LHCN-M2 (cell line): ENCODE results near the gene PARD3B. TPM values are rescaled to one million over a fixed set of nuclear protein-coding genes. Genes with fewer than 3 reads are reported as not detected.
A peak's percentile ranks its signal among the peaks of the same experiment; 100 is the strongest.

Experiments used
- DNase-seq: peaks from one replicate; pipeline ENCODE4 v3.0.0-alpha.2; 2012; ENCODE audit warnings: low read depth
- polyA plus RNA-seq: library from polyadenylated mRNA; unstranded; fragments of >200 nt; gene quantifications from one replicate; pipeline ENCODE4 v1.2.1, GENCODE V29; 2012; ENCODE audit warnings: missing spikeins
- total RNA-seq: library from RNA; depleted of rRNA; stranded (reverse); fragments of >200 nt; gene quantifications from 2 replicates; pipeline ENCODE4 v1.2.3, GENCODE V29; 2014; rRNA removed

Gene PARD3B, protein sequence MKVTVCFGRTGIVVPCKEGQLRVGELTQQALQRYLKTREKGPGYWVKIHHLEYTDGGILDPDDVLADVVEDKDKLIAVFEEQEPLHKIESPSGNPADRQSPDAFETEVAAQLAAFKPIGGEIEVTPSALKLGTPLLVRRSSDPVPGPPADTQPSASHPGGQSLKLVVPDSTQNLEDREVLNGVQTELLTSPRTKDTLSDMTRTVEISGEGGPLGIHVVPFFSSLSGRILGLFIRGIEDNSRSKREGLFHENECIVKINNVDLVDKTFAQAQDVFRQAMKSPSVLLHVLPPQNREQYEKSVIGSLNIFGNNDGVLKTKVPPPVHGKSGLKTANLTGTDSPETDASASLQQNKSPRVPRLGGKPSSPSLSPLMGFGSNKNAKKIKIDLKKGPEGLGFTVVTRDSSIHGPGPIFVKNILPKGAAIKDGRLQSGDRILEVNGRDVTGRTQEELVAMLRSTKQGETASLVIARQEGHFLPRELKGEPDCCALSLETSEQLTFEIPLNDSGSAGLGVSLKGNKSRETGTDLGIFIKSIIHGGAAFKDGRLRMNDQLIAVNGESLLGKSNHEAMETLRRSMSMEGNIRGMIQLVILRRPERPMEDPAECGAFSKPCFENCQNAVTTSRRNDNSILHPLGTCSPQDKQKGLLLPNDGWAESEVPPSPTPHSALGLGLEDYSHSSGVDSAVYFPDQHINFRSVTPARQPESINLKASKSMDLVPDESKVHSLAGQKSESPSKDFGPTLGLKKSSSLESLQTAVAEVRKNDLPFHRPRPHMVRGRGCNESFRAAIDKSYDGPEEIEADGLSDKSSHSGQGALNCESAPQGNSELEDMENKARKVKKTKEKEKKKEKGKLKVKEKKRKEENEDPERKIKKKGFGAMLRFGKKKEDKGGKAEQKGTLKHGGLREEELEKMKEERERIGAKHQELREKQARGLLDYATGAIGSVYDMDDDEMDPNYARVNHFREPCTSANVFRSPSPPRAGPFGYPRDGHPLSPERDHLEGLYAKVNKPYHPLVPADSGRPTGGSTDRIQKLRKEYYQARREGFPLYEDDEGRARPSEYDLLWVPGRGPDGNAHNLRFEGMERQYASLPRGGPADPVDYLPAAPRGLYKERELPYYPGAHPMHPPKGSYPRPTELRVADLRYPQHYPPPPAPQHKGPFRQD (N-terminal part only)
- total RNA-seq, result 2.8 and 4.0 TPM in 2 replicates
- polyA plus RNA-seq, result 4.5 TPM

GRCh38 chr2:204544961-204545860, at the start of gene PARD3B:
PARD3B (plus strand) TSS chr2:204545475; CDS start chr2:204546000, 525 bp downstream.
- DNase-seq, result peak; percentile 65

DNA sequence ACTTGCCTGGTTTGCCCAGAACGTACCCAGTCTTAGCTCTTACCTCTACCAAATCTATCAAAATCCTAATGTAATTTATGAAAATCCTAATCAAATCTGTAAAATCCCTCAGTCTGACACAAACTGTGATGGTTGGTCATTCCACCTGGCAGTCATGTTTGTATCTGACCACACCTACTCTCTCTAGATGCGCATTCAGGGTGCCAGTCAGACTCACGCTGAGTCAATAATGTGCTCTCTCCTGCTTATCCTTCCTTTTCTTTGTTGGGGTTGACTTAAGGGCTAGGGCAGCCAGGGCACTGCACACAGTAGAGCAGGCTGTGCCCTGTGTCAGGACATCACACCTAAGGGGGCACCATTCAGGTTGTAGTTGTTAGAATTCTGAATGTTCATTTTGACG, 48.5 kb upstream of the PARD3B start:
- DNase-seq, result no peak

GRCh38 chr2:204497855-204498254, 47.4 kb upstream of the PARD3B start:
- no peak for DNase-seq

DNA sequence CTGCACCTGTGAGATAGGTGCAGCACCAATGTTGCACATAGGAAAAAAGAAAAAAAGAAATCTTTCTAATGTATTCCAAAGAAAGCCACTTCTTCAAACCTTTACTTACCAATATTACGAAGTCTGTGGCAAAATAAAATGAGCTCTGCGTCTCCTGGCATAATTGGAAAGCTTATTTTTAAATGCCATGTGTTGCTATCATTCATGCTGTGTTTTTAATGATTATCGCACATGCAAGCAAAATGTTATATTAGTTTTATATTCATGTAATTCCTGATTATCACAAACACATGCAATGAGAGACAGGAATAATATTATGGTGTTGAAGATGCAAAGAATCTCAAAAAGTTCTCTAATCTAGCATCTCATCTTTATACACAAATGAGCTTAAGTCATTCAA, 47.0 kb upstream of the PARD3B start:
- DNase-seq, result no peak

DNA sequence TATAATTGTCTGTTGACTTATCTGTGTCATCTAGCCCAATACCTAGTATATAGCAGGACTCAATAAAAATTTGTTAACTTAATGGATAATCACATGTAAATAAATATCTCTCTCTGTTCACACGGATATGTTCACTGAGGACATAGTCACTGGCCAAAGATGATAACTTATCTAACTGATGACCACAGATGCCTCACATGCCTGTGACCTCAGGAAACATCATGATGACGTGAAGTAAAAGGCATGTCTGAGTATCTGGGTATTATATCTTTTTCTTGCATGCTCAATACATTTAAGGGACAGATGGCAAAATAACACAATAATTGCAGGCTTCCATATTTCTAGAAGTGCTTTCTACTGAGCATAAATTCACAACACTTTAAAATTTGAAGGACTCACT, 41.4 kb upstream of the PARD3B start:
- DNase-seq, result peak; percentile 22

GRCh38 chr2:204504594-204504993, 40.7 kb upstream of the PARD3B start:
- DNase-seq, result no peak

GRCh38 chr2:204505488-204505887, 39.8 kb upstream of the PARD3B start:
- peak; percentile 43 for DNase-seq

DNA sequence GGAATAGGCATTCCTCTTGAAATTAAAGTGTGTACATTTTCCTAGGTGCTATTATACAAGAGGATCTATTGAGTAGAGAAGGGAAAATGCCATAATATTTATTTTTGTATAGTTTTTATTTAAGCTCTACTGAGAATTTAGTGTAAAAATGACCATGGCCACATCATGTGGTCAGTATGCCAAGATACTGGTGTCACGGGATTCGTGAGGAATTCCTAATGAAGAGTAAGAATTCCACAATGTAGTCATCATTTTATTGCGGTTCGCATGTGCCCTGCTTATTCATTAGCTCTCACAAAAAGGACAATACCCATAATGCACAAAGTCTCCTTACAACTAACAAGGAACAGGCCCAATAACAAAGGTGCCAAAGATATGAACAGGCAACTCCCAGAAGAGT, 39.3 kb upstream of the PARD3B start:
- DNase-seq, result peak; percentile 90

- no peak for DNase-seq
Measured at GRCh38 chr2:204507636-204508035, 37.6 kb upstream of the PARD3B start.

DNA sequence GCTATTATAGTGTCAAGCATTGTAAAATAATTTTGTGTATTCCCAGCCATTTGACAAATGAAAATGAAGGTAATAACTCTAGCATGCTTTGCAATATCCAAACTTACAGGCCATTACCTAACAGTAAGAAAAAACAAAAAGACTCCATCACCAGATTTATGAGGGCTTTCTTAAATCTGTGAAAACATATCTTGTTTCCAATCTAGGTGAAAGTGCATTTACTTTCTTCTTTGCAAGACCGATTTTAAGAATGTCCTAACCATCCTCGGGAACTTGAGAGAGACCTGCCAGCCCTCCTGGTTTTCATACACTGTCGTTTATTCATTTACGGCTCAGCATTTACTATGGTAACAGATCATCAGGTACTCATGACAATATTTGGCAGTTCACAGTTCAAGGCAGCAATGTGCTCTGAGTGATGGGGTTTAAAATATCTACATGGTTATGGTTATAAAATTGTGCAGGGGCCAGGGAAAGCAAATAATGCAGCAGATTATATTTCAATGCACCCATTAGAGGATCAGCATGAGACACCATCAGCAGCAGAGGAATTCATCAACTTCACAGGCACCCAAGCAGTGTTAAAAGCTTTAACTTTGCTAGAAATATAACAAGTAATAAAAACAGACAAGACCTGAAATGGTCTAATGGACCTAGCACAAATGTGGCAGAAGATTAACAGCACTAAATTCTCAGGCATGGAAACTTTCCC, 34.4 kb upstream of the PARD3B start:
- DNase-seq, result no peak

DNA sequence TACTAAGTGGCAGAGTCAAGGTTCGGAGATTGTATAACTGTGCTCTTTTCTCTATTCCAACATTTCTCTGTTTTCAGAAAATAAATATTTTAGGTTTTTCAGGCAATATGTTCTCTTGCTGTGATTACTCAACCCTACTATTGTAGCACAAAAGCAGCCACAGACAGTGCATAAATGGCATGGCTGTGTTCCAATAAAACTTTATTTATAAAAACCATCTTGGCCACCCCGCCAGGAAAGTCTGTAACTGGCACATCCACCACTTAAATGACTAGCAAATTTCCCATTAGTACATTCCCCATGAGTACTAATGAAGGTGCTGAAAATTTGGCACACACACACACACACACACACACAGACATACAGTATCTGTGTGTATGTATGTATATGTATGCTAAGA, 30.8 kb upstream of the PARD3B start:
- no peak for DNase-seq

- no peak for DNase-seq
Measured at GRCh38 chr2:204515416-204515815, 29.9 kb upstream of the PARD3B start.

- no peak for DNase-seq
Measured at GRCh38 chr2:204517154-204517553, 28.1 kb upstream of the PARD3B start.

GRCh38 chr2:204529795-204530463, 15.3 kb upstream of the PARD3B start:
- no peak for DNase-seq

- no peak for DNase-seq
Measured at GRCh38 chr2:204530464-204530805, 14.8 kb upstream of the PARD3B start.

GRCh38 chr2:204533629-204534370, 11.5 kb upstream of the PARD3B start:
- peak; percentile 94 for DNase-seq

DNA sequence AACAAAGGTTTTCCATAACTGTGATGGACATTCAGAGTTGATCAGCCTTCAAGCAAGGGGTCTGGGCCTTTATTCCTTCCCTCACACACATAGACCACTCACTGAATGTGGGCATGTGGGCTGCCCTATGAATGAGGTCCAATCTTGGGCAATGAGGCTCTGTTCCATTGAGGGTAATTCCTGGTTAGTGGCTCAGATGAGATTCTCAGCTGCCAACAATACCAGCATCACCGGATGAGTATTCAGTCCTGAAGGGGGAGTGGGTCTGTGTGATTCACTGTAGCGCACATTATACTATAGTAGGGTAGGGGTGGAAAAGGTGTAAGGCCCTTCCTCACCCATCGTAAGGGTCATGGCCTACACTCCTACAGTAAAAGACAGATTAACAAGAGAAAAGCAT, 9.9 kb upstream of the PARD3B start:
- DNase-seq, result no peak

- DNase-seq, result no peak
Measured at GRCh38 chr2:204535764-204536163, 9.5 kb upstream of the PARD3B start.
